NCI-H1417 treated with DMSO at 0.1 percent for 48 hours (cell line): ENCODE results near the gene MOB3C.

Source experiments
- DNase-seq: peaks from one replicate; lab custom pipeline; 2025; lab: John Stamatoyannopoulos, UW

Gene MOB3C

DNA sequence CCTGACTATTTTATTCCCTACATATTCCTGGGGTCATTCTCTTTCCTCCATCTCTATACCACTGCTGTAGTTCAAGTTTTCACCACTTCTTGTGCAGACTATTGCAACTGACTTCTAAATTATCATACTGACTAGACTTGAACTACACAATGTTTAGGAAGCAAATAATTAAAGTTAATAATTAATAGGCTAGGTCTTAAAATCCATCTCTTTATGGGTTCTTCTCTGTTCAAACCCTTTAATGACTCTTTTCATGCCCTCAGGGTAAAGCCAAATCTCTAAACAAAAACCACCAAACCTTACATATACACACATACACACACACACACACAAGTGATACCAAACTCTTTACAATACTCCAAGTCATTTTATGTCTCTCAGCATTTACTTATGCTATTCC lies 22.3 kb upstream of the MOB3C start:
- DNase-seq, result no peak

DNA sequence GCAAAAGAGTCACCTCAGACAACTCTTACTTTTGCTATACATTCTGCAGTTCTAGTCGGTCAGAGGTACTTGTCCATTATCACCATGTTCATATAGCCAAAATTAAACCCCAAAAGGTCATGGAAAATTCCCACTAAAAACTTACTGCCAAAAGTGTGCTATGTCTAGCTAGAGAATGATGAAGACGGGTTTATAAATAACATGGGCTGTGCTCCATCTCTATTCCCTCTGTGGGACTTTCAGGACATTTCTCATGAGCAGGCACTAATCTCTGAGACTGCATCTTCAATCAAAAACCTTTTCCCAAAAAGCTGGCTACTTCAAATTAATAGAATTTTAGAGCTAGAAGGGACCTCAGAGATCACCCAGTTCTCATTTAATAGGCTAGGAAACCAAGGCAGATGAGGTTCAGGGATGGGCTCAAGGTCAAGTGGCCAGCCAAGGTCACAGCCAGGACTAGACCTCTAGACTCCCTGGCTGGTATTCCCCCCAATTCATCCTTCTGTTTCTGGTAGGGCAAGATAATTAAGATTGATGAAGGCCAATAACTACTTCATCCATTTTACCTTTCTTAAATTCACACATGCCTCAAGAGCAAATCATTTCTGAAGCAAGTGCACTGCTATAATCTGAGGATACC lies 21.0 kb upstream of the MOB3C start:
- no peak for DNase-seq

DNA sequence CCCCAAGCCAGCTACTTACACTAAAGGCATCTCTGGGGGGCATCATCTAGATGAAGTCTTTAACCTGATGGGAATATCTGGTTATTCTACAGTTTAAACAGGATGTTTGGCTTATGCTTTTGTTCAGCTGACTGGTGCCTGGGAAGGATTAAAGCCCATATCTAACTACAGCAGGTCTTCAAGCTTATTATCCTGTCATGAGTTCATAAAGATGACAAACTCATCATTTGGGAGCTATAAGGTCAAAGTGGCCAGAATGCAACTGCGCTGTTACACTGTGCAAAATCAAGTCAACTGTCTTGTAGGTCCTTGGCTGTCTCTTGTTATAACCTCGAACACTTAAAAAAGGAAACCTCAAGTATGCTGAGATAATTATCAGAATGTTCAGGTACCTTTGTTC lies 18.6 kb upstream of the MOB3C start:
- no peak for DNase-seq

DNA sequence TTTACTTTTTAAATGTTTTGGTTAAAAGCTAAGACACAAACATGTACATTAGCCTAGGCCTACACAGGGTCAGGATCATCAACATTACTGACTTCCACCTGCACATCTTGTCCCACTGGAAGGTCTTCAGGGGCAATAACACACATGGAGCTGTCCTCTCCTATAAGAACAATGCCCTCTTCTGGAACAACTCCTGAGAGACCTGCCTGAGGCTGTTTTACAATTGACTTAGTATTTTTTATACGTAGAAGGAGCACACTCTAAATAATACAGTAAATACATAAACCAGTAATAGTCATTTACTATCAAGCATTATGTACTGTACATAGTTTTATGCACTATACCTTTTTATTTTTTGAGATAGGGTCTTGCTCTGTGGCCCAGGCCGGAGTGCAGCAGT lies 14.1 kb upstream of the MOB3C start:
- no peak for DNase-seq

DNA sequence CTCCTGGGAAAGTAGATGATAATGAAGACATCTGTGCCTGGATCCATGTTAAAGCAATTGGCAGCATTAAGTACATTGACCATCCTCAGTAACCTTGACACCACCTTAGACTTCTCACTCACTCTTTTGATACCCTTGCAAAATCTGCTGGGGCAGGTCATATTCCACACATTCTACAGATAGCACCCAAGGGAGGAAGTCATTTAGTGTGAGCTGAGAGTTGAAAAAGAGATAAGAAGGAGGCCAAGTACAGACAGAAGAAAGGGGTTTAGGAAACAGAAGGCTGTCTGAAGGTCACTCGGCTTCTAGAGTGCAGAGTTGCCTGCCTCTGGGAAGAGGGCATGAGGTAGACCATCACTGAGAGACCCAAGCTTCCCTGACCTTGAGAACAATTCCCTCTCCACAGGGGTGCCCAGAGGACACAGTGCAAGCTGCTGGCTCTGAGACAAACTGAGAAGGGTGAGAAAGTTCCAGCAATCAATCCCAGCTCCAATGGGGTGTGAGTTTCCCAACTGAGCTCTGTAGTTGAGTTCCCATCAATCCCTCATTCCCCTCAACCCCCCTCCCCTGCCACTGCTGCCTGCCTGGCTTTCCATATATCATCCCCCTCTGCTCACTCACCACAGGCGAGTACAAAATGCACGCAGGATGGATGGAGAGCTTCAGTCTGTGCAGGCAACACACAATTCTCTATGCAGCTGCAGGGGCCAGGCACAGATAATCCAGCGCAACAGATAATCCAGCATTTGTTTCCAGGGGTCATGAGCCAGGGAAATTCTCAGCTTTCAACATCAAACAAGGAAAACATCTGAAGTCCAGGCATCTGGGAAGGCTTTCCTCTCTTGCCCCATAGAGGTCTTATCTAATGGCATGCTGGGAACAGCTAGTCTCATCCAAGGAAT lies 7.4 kb upstream of the MOB3C start:
- no peak for DNase-seq

DNA sequence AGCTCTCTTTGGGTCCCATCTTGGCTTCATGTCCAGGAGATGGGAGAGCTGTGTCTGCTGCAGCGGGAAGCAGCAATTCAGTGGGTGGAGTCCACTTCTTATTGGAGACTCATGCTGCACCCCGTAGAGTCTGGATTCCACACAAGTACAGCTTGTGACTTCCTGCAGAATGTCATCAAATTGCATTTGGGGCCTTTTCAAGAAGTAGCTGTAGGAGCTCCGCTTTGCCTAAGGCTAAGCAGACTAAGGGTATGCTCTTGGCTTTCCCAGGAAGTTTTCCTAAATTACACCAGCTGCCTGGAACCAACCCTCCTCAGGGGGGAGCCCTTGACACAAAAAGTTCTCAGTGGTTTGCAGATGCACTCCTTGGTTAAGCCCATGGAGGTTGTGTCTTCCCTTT lies 5.7 kb upstream of the MOB3C start:
- DNase-seq, result no peak

DNA sequence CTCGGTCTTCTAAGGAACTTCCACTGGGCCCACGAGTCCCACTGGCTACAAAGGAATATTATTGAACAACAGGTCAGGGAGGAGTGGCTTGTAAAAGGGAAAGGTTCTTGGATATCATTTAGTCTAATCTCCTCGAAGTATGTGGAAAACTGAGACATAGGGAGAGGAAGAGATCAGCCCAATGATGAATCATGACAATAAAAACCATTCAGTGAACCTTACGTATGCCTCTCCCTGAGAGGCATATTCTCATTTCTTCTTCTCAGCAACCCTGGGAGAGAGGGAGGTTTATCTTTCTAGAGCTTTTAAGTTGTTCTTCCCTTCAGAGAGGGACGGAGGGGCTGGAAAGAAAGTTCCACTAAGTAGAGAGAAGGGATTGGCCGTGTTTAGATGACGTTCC lies 5.3 kb upstream of the MOB3C start:
- no peak for DNase-seq

DNA sequence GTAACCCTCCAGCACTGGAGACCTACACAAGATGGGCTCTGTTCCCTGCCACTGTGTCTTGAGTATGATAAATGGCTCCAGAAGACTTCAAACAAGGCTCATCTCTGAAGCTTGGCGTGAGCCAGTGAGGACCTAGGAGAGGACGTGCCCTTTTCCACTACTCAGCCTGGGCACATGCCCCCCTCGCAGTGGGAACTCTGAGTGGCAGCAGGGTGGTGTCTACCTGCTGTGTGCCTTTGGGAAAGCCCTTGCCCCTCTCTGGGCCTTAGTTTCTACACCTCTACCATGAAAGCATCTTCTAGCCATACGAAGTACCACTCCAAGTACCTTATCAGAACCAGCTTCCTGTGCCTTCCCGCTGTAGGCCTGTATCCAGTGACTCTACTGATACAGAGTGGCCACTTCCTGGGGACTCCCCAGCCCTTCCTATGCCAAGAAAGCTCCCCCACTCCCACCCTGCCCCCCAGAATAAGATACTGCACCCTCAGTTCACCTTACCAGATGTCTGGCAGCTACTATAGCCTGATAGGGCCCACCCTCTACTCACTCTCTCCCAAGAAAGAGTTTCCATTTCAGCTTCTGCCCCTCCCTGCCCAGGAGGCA lies 3.1 kb upstream of the MOB3C start:
- no peak for DNase-seq

DNA sequence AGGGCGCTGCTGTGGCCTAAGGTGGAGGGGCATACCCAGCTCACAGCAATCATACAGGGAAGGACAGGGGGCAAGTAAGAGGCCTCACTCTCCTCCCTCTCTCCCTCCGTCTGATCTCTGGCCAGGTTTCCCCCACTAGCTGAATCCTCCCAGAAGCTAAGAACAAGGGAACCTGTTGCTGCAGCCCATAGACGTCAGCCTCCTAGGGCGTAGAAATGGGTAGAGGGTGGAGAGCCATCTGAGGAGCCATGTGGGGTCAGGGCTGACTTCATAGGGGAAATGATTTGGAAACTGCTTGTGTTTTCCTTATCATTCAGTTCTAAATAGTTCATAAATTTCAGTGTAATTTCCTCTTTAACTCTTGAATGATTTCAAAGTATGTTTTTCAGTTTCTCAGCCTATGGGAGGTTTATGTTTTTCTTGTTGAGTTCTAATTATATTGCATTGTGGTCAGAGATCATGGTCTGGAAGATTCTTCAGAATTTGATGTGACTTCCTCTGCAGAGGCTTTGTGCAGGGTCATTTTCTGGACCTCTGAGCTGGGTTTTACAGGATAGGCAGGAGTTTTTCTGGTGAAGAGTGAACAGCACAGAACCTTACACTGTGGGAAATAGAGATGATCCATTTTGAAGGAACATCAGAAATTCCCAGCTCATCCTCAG lies 2.3 kb upstream of the MOB3C start:
- DNase-seq, result no peak

DNA sequence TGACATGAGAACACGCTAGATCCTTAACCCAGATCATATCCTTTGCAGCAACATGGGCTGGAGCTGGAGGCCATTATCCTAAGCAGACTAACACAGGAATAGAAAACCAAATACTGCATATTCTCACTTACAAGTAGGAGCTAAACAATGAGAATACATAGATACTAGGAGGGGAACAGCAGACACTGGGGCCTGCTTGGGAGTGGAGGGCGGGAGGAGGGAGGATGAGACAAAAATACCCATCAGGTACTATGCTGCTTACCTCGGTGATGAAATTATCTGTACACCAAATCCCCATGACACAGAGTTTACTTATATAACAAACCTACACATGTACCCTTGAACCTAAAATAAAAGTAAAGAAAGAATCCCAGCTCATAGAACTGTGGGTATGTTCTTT lies 1.2 kb upstream of the MOB3C start:
- no peak for DNase-seq

DNA sequence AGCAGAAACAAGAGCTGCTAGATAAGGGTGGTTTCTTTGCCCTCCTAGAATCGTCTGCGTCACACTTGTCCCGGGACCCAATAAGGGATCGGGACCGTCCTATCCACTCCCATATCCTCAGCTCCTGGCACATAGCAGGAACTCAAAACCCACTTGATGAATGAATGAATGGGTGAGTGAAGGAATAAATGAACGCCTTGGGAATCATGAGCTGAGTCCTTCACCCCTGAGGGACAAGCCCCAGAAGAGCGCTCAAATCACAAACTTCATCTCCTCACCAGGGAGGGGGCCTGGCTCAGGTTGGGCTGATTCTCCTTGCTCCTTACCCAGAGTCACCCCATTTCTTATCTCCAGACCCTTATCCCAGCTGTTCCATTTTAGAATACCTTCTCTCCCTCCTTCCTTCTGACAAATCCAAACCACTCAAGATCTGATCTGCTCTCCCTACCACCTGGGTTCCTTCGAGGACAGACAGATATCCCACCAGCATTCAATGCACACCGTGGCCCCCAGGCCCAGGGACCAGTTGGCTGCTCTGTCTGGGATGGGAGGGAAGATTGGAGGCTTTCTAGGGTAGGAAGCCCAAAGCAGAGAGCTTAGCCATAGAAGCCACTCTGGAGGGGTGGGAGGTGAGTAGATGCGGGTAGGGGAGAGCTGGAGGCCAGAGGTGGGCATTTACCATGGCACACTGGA lies 643 bp upstream of the MOB3C start:
- no peak for DNase-seq

DNA sequence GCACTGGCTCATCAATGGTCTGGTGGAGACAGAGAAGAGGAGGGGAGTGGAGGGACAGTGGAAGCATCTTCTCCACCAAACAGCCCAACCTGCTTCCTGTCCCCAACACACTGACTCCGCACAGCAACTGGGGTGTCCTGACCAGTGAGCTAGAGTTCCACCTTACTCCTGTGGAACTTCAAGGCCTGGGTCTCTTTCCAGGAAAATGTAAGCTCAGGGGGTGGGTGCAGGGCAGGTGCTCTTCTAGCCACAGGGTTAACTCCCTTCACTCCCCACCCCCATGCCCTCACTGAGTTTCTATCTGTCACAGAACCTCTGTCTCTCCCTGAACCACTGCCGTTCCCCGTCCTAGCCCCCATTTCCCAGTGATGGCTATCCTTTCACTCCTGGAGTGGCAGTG lies 876 bp downstream of the MOB3C start:
- no peak for DNase-seq

DNA sequence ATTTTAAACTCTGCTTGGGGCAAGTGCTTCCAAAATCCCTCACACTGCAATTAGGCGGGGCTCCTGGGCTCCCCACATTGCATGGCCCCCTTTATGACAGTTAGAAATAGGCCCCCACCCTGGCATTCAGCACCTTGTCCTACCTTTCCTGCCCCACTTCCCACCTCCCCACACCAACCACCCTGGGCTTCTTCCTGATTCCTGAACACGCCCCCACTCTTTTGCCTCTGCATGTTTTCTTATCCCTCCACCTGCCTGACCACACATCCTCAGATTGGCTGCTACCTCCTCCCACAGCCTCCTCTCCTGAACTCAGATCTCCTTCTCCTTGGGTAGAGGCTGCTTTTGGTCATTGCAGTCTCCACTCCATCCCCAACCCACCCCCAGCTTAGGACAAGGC lies 1.5 kb downstream of the MOB3C start:
- no peak for DNase-seq

DNA sequence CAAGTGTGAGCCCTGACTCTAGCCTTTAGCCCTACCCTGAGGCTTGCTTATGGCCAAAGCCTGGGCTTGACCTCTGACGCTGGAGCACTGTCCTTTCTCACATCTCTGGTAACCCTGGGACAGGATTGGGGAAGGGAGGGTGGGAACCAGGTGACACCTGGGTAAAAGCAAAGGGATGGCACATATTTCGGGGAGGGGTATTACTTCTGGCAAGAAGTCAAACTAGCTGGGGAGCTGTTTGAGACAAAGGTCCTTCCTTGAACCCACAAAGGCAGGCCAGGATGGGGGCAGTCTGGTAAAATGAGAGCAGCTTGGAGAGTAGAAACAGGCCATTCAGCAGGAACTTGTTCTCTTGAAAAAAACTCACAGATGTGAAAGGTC lies 2.0 kb downstream of the MOB3C start:
- no peak for DNase-seq

DNA sequence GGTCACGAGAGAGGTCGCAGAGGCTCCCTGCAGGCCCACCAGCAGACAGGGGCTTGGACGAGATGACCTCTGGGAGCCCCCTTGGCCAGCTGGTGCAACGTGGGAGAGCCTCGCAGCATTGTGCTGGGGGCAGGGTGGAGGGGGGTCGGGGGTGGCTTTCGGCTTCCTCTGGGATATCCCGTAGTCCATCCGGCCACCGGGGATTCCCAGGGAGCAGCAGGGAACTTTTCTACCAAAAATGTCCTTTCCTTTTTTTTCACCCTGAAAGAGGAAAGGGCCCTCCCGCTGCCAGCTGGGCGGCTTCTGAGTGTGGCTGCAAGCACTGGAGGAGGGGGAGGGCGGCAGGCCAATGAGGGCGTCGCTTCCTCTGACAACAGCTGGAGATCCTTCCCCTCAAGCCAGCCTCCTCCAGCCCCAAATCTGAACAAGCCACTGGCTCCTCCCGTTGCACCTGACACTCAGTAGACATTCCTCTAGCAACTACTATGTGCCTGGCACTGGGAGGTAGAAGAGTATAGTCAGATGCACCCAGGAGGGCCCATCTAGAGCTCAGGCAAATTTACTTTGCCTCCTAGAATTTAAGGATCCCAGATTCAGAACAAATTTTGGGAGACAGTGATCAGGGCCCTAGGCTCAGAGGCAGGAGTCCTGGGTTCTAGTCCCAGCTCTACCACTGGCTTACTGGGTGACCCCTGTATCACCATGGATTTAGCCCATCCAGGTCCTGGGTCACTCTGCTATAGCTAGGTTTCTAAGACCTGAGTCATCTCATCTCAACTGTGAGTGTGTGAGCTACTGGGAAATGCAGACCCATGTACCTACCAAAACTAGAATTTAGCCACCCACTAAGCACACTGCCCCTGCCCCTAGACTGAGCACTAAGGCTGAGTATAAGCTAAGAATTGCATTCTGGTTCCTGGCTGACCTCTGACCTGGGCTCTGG lies 2.7 kb downstream of the MOB3C start:
- no peak for DNase-seq

DNA sequence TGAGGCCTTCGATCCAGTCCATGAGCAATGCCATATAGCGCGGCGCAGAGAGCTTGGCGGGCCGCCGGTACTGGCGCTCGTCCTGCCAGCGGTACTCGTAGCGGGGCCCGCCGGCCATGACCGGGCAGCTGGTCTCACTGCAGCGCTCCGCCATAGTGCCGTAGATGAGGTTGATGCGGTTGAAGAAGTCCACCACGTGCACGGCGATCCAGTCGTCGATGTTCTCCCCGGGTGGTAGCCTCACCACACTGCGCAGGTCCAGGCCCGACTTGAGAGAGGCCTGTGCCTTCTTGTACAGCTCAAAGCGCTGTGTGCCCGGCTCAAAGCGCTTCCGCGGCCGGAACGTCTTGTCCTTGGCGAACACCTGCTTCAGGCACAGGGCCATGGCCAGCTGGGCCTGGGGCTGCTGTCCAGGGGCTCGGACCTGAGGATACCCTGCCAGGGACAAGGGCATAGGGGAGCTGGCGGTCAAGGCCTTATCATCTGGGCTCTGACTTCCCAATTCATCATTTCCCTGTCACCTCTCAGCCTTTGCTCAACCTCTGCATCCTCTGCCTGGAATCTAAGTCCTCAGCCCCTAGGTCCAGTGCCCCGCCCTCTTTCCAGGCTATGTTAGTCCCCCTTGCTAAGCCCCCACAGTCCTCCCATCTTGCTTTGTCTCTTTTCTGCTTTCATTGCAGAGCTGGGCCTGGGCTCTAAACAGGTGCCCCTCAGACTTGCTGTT lies 3.5 kb downstream of the MOB3C start:
- DNase-seq, result no peak

DNA sequence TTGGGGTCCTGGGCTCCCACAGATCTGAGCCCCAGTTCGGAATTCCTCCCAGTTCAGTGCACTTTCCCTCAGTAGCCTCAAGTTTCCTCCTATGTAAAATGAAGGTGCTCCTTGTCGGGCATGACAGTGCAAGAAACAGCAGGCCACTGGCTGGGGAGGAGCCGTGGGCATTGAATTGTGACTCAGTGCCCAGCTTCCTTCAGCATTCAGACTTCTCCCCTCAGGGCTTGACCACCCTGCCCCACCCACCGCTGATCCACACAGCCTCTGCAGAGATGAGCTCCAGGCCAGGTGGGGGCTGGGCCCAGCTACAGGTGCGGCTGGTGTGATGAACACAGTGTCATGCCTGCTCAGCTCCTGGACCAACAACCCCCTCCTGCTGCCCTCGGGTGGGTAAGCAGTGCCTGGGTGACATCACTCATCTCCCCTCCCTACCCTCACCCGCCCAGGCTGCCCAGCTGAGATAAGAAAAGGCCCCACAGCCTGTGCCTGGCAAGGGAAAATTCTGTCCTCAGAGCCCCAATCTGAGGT lies 4.9 kb downstream of the MOB3C start:
- no peak for DNase-seq

DNA sequence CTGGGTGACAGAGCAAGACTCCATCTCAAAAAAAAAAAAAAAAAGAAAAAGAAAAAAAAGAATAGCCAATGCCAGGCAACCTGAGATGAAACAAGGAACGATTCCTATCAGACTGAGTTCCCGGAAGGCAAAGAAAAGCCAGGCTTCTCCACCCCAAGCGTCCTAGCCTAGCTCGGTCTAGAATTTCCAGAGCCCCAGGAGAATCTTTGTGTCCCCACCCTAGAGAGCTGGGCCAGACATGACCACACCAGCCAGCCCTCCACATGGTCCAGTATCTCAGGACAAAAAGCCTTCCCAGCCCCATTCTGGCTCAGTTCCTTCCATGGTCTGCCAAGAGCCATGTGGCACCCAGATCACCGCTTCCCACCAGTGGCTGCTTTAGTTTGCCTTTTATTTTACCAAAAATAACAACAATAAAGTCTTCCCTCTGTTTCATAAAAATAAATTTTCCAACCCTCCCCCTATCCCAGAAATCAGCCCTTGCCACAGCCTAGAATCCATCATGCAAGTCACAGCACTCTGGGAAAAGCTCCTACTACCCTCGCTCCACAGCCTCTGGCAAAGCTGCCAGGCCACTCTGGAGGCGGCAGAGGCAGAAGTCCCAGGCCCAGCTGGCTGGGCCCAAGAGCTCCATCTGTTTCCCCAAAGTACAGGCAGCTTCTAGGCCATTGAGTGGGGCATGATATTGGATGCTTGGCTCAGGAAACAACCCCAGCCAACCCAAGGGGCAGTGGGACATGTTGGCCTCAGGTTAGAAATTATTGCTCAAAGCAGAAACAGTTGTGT lies 9.1 kb downstream of the MOB3C start:
- no peak for DNase-seq

DNA sequence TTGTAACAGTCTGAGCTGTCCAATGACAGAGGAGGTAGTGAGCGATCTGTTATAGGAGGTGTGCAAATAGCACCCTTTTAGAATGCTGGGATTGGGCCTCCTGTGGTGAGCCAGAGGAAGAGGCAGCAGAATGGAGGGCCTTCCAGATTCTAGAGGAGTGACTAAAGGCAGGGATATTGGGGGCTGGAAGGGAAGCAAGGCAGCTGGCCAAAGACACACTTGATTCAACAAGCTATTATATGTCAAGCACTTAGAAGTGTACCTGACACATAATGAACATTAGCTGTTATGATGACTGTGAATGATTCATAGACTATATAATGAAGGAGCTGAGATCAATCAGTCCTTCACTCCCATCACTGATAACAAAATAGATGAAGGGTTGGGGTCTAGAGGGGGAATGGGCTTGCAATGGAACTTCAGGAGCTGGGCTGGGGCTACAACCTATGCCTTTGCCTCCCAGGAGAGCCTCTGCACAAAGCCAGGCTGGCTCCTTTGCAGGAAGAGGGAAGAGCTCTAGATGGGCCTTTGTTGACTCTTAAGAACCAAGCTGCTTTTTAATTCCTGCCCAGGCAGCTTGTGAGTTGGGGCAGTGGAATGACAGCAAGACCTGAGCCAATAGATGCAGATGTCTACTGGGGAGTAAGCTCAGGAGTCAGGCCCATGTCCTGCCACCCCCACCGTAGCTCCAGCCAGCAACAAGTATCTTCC lies 10.2 kb downstream of the MOB3C start:
- no peak for DNase-seq
